Muscle layer of duodenum (tissue), 2 donors: ENCODE measurements around the gene PLXNB3.
A peak's percentile ranks its signal among the peaks of the same experiment; 100 is the strongest.
"Not testable (repeated sequence)": the region's sequence is repeated elsewhere in the genome, so short reads cannot be mapped to it uniquely, and the experiment has no call there.

Experiments
- H3K27ac ChIP-seq: one replicate; pipeline ENCODE4 v1.7.0; 2013; ENCODE audit warnings: mild to moderate bottlenecking, low read length
- H3K27me3 ChIP-seq: one replicate; pipeline ENCODE4 v1.7.0; 2013; ENCODE audit warnings: low read depth, mild to moderate bottlenecking, control low read depth, low read length
- H3K36me3 ChIP-seq, 2 donors: one replicate each; pipeline ENCODE4 v1.7.0; 2013; ENCODE audit warnings: low read length in 2 of 2, control low read depth in 1 of 2, mild to moderate bottlenecking in 1 of 2; ENCODE audit not compliant: insufficient read depth in 2 of 2, control insufficient read depth in 1 of 2
- H3K4me1 ChIP-seq, 2 donors: one replicate each; pipeline ENCODE4 v1.7.0; 2013; ENCODE audit warnings: low read length in 2 of 2, mild to moderate bottlenecking in 2 of 2, control low read depth in 1 of 2, moderate library complexity in 1 of 2; ENCODE audit not compliant: insufficient read depth in 2 of 2, control insufficient read depth in 1 of 2
- H3K4me3 ChIP-seq, 2 donors: one replicate each; pipeline ENCODE4 v1.7.0; 2013; ENCODE audit warnings: low read length in 2 of 2, low read depth in 1 of 2, mild to moderate bottlenecking in 1 of 2
- H3K9me3 ChIP-seq, 2 donors: one replicate each; pipeline ENCODE4 v1.7.0; 2013; ENCODE audit warnings: low read length in 2 of 2, control low read depth in 1 of 2, mild to moderate bottlenecking in 1 of 2; ENCODE audit not compliant: control insufficient read depth in 1 of 2
- donor health status: healthy.

PLXNB3 gene

GRCh38 chrX:153725832-153726285 lies 38.2 kb upstream of the PLXNB3 start:
- Histone ChIP-seq H3K4me3 (peak overlapping the region in 1 of 2 donors; percentile 54), H3K4me1 (peaks cover 6 to 51% of the 10 kb centered on the region in 2 donors), H3K27me3 (no peaks in the 10 kb centered on the region), H3K9me3 (no peaks in the 10 kb centered on the region), H3K36me3 (peaks cover 0 to 1% of the 10 kb centered on the region in 2 donors), H3K27ac (no peak overlapping the region)

DNA sequence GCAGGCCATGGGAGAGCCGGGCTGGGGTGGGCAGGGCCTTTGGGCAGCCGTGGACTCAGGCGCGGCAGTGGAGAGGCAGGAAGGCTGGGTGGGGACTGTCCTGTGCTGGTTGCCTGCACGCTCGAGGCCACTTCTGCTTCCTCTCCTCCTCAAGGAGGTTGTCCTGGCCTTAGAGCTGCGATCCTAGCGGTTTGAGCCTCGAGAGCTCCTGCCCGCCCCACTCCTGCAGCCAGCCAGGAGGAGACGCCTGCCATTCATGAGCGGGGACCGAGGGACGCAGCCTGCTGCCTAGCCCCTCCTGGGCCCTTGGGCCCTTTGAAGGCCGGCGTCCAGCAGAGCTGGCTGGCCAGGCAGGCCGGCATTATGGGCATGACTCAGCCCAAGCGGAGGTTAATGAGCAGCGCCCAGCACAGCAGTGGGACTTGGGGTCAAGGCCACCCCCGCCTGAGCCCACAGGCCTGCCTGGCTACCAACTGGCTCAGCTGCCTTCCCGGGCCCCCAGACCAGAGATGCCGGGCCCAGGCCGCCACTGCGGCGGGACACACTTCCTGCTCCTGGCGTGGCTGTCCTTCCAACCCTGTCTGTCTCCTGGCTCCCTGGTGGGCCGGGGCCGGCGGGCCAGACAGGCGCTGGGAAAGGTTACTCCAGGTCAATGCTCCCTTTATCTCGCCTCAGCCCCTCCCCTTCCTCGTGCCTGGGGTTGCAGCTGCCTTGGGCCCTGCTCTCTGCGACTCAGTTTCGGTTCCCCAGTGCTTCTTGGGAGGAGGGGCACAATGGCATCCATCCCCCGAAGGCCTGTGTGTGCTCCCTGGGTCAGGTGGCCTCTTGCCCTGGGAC lies 37.5 kb upstream of the PLXNB3 start:
- H3K36me3 ChIP-seq: no peaks in the 10 kb centered on the region
- H3K27ac ChIP-seq: peak overlapping the region; percentile 51
- H3K9me3 ChIP-seq: no peaks in the 10 kb centered on the region
- peak overlapping the region; percentile 7 to 54 for H3K4me3 ChIP-seq
- peaks cover 6 to 51% of the 10 kb centered on the region in 2 donors for H3K4me1 ChIP-seq
- H3K27me3 ChIP-seq: no peaks in the 10 kb centered on the region

- Histone ChIP-seq H3K4me1 (peaks cover 6 to 50% of the 10 kb centered on the region in 2 donors), H3K27ac (peak overlapping the region; percentile 72), H3K27me3 (no peaks in the 10 kb centered on the region), H3K9me3 (no peaks in the 10 kb centered on the region), H3K36me3 (peaks cover 0 to 3% of the 10 kb centered on the region in 2 donors), H3K4me3 (peak overlapping the region; percentile 7 to 54)
Measured at GRCh38 chrX:153727123-153727931, 36.7 kb upstream of the PLXNB3 start.

GRCh38 chrX:153728095-153728494 lies 36.0 kb upstream of the PLXNB3 start:
- no peak overlapping the region for H3K4me3 ChIP-seq

DNA sequence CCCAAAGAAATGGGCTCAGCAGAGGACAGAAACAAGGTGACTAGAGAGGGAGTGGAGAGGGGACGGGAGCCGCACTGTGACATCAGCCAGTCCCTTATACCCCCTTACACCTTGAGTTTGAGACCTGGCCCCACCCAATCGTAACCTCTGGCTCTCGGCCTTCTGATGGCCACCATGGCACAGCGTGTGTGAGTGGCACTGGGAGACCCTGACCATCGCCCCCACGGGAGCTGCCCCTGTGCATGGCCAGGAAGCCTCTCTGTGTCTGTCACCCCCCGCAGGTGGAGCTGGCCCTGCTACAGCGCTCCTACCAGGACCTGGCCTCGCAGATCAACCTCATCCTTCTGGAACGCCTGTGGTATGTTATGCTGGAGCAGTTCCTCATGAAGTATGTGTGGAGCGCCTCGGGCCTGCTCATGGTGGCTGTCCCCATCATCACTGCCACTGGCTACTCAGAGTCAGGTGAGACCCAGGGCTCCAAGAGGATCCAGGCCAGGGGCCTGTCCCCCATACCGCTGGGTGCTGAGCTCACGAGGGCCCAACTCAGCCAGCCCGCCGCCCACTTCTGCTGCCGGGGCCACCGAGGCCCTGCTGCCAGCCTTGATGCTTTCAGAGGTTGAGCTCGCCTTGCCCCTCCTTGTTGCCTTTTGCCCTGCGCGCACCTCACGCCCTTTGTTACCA lies 35.0 kb upstream of the PLXNB3 start:
- Histone ChIP-seq H3K27ac (no peak overlapping the region), H3K36me3 (peaks cover 0 to 3% of the 10 kb centered on the region in 2 donors), H3K4me3 (no peak overlapping the region), H3K9me3 (no peaks in the 10 kb centered on the region), H3K4me1 (peaks cover 6 to 40% of the 10 kb centered on the region in 2 donors), H3K27me3 (no peaks in the 10 kb centered on the region)

More at GRCh38 chrX:153728095-153728494, 36.0 kb upstream of the PLXNB3 start:
- Histone ChIP-seq H3K4me1 (peaks cover 6 to 42% of the 10 kb centered on the region in 2 donors), H3K27ac (no peak overlapping the region), H3K9me3 (no peaks in the 10 kb centered on the region), H3K27me3 (no peaks in the 10 kb centered on the region), H3K36me3 (peaks cover 0 to 3% of the 10 kb centered on the region in 2 donors)

DNA sequence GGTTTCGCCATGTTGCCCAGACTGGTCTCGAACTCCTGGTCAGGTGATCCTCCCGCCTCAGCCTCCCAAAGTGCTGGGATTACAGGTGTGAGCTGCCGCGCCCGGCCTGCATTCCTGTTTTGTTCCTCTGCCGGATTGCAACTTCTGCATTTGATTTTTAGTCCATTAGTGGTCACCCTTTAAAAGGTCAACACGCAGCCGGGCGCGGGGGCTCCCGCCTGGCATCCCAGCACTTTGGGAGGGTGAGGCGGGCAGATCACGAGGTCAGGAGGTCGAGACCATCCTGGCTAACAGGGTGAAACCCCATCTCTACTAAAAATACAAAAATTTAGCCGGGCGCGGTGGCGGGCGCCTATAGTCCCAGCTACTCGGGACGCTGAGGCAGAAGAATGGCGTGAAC lies 33.9 kb upstream of the PLXNB3 start:
- not testable (repeated sequence) for H3K36me3 ChIP-seq, H3K27me3 ChIP-seq, H3K4me3 ChIP-seq, H3K27ac ChIP-seq, H3K9me3 ChIP-seq
- peaks cover 6 to 38% of the 10 kb centered on the region in 2 donors for H3K4me1 ChIP-seq

GRCh38 chrX:153731117-153731844 lies 32.8 kb upstream of the PLXNB3 start:
- Histone ChIP-seq H3K4me3 (no peak overlapping the region), H3K4me1 (peaks cover 6 to 27% of the 10 kb centered on the region in 2 donors), H3K9me3 (no peaks in the 10 kb centered on the region), H3K27me3 (no peaks in the 10 kb centered on the region), H3K27ac (no peak overlapping the region), H3K36me3 (peaks cover 0 to 4% of the 10 kb centered on the region in 2 donors)

GRCh38 chrX:153731845-153732215 lies 32.2 kb upstream of the PLXNB3 start:
- Histone ChIP-seq H3K27me3 (no peaks in the 10 kb centered on the region), H3K9me3 (no peaks in the 10 kb centered on the region), H3K4me1 (peaks cover 6 to 21% of the 10 kb centered on the region in 2 donors), H3K4me3 (no peak overlapping the region), H3K27ac (no peak overlapping the region), H3K36me3 (peaks cover 0 to 9% of the 10 kb centered on the region in 2 donors)

DNA sequence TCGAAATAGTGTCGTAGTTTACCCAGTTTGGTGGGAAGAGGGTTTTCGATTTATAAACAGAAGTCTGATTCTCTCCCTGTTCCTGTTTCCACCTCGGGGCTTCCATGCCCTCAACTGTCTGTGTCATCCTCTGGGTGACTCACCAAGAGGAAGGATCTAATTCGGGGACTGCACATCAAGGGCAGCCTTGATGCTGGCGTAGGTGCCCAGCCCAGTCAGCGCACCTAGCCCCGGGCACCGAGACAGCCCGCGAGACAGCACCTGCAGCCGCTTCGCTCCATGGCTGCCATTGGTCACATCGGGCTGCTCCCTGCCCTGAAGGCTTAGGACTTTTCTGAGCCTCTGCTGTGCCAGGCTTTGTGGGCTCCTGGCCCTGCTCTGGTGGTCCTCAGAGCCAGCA lies 31.6 kb upstream of the PLXNB3 start:
- Histone ChIP-seq H3K36me3 (peaks cover 0 to 9% of the 10 kb centered on the region in 2 donors), H3K27ac (no peak overlapping the region), H3K27me3 (no peaks in the 10 kb centered on the region), H3K4me3 (no peak overlapping the region), H3K4me1 (peaks cover 3 to 15% of the 10 kb centered on the region in 2 donors), H3K9me3 (no peaks in the 10 kb centered on the region)

DNA sequence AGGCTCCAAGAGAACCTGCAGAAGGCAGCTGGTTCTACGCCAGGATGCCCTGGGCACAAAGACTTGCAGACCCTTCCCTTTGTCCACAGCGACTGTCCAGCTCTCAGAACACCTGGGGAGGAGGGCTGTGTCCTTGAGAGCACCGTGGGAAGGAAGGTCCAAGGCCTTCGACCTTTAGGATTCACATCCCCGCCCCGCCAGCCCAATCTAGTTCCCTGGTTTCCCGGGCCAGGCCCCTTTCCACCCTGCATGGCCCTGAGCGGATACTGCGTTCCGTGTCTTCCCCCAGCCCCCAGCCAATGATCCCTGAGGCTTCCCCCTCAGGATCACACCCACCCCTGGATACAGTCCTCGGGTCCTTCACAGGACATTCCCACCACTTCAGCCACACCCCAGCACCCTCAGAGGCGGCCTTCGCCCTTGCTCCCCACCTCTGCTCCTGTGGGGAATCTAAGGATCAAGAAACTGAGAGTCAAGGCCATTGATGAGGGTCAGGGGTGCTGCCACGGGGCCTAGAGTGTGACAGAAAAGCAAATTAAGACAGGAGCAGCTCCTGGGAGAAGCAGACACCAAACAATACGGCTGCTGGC lies 30.3 kb upstream of the PLXNB3 start:
- H3K4me3 ChIP-seq: no peak overlapping the region
- H3K4me1 ChIP-seq: peaks cover 0 to 3% of the 10 kb centered on the region in 2 donors
- no peaks in the 10 kb centered on the region for H3K27me3 ChIP-seq
- H3K9me3 ChIP-seq: no peaks in the 10 kb centered on the region
- H3K27ac ChIP-seq: no peak overlapping the region
- H3K36me3 ChIP-seq: peaks cover 0 to 9% of the 10 kb centered on the region in 2 donors
